ENCODE data around the gene MEAK7.

- TF ChIP-seq POLR2A (IDR thresholded peaks at IDR 0.05), result no peak
- TF ChIP-seq CTCF (IDR thresholded peaks at IDR 0.05), result no peak
- no peak for TF ChIP-seq POLR2AphosphoS5 (IDR thresholded peaks at IDR 0.05)
These were observed 33.2 kb upstream of the MEAK7 start for GRCh38 chr16:84537491-84538151.

Data from transverse colon (tissue), 4 donors.